Activated CD8-positive, alpha-beta memory T cell treated with anti-CD3 and anti-CD28 coated beads for 4 hours (primary cell): ENCODE measurements around the gene TBL2.
A peak's percentile ranks its signal among the peaks of the same experiment; 100 is the strongest.
"Not testable (repeated sequence)": the region's sequence is repeated elsewhere in the genome, so short reads cannot be mapped to it uniquely, and the experiment has no call there.

ENCODE experiments used
- DNase-seq, 2 donors: peaks; one replicate each; pipeline ENCODE4 v3.0.0-alpha.2; 2020; ENCODE audit warnings: low read depth in 2 of 2

TBL2 gene

GRCh38 chr7:73535918-73536317, 42.5 kb downstream of the TBL2 start:
- DNase-seq, result not testable (repeated sequence)

- DNase-seq, result no peak
Measured at GRCh38 chr7:73533742-73534141, 44.6 kb downstream of the TBL2 start.

- no peak for DNase-seq
Measured at GRCh38 chr7:73532224-73532623, 46.2 kb downstream of the TBL2 start.

DNA sequence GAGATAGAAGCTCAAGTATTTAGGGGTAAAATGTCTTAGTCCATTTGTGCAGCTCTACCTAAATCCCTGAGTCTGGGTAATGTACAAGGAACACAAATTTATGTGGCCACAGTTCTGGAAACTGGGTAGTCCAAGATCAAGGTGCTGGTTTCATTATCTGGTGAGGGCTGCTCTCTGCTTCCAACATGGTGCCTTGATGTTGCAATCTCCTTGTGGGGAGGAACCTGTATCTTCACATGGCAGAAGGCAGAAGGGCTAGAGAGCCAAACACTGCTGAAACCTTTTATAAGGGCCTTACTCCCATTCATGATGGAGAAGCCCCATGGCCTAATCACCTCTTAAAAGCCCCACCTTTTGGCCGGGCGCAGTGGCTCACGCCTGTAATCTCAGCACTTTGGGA, 47.6 kb downstream of the TBL2 start:
- no peak for DNase-seq

GRCh38 chr7:73526896-73527821, 51.2 kb downstream of the TBL2 start:
- no peak for DNase-seq

GRCh38 chr7:73526158-73526494, 52.3 kb downstream of the TBL2 start:
- DNase-seq, result not testable (repeated sequence)

GRCh38 chr7:73522105-73522872, 56.1 kb downstream of the TBL2 start, which contains the start of gene BAZ1B:
Gene BAZ1B (minus strand): TSS chr7:73522293. CDS start chr7:73521933, 360 bp downstream.
- peak; percentile 94 to 95 for DNase-seq

- no peak for DNase-seq
Measured at GRCh38 chr7:73521636-73522104, 56.7 kb downstream of the TBL2 start.

- no peak for DNase-seq
Measured at GRCh38 chr7:73520673-73521635, 57.4 kb downstream of the TBL2 start.

DNA sequence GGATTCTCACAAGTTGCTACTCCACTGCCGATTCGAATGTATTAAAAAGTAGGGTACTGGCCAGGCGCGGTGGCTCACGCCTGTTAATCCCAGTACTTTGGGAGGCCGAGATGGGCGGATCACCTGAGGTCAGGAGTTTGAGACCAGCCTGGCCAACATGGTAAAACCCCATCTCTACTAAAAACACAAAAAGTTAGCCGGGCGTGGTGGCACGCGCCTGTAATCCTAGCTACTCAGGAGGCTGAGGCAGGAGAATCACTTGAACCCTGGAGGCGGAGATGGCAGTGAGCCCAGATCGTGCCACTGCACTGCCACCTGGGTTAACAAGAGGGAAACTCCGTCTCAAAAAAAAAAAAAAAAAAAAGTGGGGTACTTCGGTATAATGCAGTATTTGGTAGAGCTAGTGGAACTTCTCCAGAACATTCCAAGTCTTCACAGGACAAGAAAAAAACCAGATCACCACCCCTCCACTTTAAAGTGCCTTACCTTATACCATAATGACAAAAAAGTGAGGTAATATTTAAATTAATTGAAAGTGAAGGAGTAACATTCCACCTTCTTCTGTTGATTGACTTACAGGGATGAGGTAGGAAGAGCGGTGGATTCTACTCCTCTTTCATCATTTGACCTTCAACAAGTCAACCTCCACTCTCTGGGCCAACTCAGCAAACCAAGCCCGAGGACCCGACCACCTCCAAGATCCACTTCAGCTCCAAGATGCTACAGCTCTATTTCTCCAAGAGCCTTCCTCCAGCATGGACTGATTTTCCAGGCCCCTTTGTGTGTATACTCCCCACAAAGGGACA, 58.3 kb downstream of the TBL2 start:
- no peak for DNase-seq

GRCh38 chr7:73518470-73518869, 59.9 kb downstream of the TBL2 start:
- no peak for DNase-seq
